ENCODE measurements around the gene COL4A2.
"Not testable (repeated sequence)": the region's sequence is repeated elsewhere in the genome, so short reads cannot be mapped to it uniquely, and the experiment has no call there.

COL4A2 gene

GRCh38 chr13:110517505-110518225 is 210.6 kb downstream of the COL4A2 start:
- no peak for DNase-seq (ENCODE audit: low read depth)

GRCh38 chr13:110518226-110518525 is 211.1 kb downstream of the COL4A2 start:
- DNase-seq (ENCODE audit: low read depth), result no peak

- no peak for DNase-seq (ENCODE audit: low read depth)
Measured at GRCh38 chr13:110518571-110518970, 211.5 kb downstream of the COL4A2 start.

- DNase-seq (ENCODE audit: low read depth), result no peak
Measured at GRCh38 chr13:110519046-110519445, 212.0 kb downstream of the COL4A2 start.

- no peak for DNase-seq (ENCODE audit: low read depth)
Measured at GRCh38 chr13:110519506-110519905, 212.4 kb downstream of the COL4A2 start.

- DNase-seq (ENCODE audit: low read depth), result no peak
Measured at GRCh38 chr13:110520431-110521295, 213.6 kb downstream of the COL4A2 start.

GRCh38 chr13:110521296-110521680 is 214.2 kb downstream of the COL4A2 start:
- no peak for DNase-seq (ENCODE audit: low read depth)

GRCh38 chr13:110521946-110522345 is 214.9 kb downstream of the COL4A2 start:
- no peak for DNase-seq (ENCODE audit: low read depth)

GRCh38 chr13:110522721-110523120 is 215.6 kb downstream of the COL4A2 start:
- no peak for DNase-seq (ENCODE audit: low read depth)

- DNase-seq (ENCODE audit: low read depth), result no peak
Measured at GRCh38 chr13:110523180-110523579, 216.1 kb downstream of the COL4A2 start.

- DNase-seq (ENCODE audit: low read depth), result no peak
Measured at GRCh38 chr13:110523838-110524540, 216.9 kb downstream of the COL4A2 start.

- DNase-seq (ENCODE audit: low read depth), result no peak
Measured at GRCh38 chr13:110524541-110525257, 217.6 kb downstream of the COL4A2 start.

- no peak for DNase-seq (ENCODE audit: low read depth)
Measured at GRCh38 chr13:110525328-110526319, 218.5 kb downstream of the COL4A2 start.

- DNase-seq (ENCODE audit: low read depth), result no peak
Measured at GRCh38 chr13:110528371-110528770, 221.3 kb downstream of the COL4A2 start.

- no peak for DNase-seq (ENCODE audit: low read depth)
Measured at GRCh38 chr13:110528911-110529310, 221.8 kb downstream of the COL4A2 start.

GRCh38 chr13:110529522-110530311 is 222.6 kb downstream of the COL4A2 start:
- DNase-seq (ENCODE audit: low read depth), result no peak

GRCh38 chr13:110531100-110531499 is 224.0 kb downstream of the COL4A2 start:
- no peak for DNase-seq (ENCODE audit: low read depth)

GRCh38 chr13:110531671-110532083 is 224.6 kb downstream of the COL4A2 start:
- no peak for DNase-seq (ENCODE audit: low read depth)

GRCh38 chr13:110532258-110532657 is 225.2 kb downstream of the COL4A2 start:
- not testable (repeated sequence) for DNase-seq (ENCODE audit: low read depth)
